H1 (cell line): ENCODE data around the gene MATR3. TPM values are rescaled to one million over a fixed set of nuclear protein-coding genes. Genes with fewer than 3 reads are reported as not detected.

Experiments used
- CTCF ChIA-PET: fragments of 300-600 bp; sonication (Branson Sonifier 250); formaldehyde crosslinking; loops from one replicate; lab custom pipeline; 2021; ENCODE audit not compliant: partially characterized antibody; lab: Charles Lee
- POLR2A ChIA-PET: fragments of 300-600 bp; sonication (Branson Sonifier 250); formaldehyde crosslinking; loops from one replicate; lab custom pipeline; 2021; ENCODE audit warnings: inconsistent platforms; ENCODE audit not compliant: partially characterized antibody; lab: Charles Lee
- DNase-seq, 2 experiments: peaks; one replicate each; pipeline versions ENCODE4 v3.0.0 to v3.0.0-alpha.2; 2010 to 2022; ENCODE audit warnings: low spot score in 2 of 2, low read depth in 1 of 2, mixed read lengths in 1 of 2
- FAIRE-seq: peaks from 2 replicates; lab custom pipeline; 2011; peaks lifted over from hg19 to GRCh38; lab: Jason Lieb, UNC
- H2AFZ ChIP-seq: 2 replicates; pipeline ENCODE4 v1.8.1; 2012; ENCODE audit warnings: low read length, inconsistent platforms
- H2AK5ac ChIP-seq: 2 replicates; pipeline ENCODE4 v1.6.1; 2013; ENCODE audit warnings: low read depth, low read length
- H2BK120ac ChIP-seq: replicated peaks from 2 replicates; pipeline ENCODE3; 2013; ENCODE audit warnings: low read depth, low read length, inconsistent platforms
- H2BK12ac ChIP-seq: 2 replicates; pipeline ENCODE4 v1.6.1; 2013; ENCODE audit warnings: low read depth, low read length
- H2BK15ac ChIP-seq: 2 replicates; pipeline ENCODE4 v1.6.1; 2013; ENCODE audit warnings: low read length
- H2BK20ac ChIP-seq: 2 replicates; pipeline ENCODE4 v1.6.1; 2013; ENCODE audit warnings: low read length
- H2BK5ac ChIP-seq: 2 replicates; pipeline ENCODE4 v1.6.1; 2013; ENCODE audit warnings: low read depth, low read length
- H3K14ac ChIP-seq: 2 replicates; pipeline ENCODE4 v1.6.1; 2013; ENCODE audit warnings: inconsistent platforms; ENCODE audit not compliant: insufficient read length
- H3K18ac ChIP-seq: 2 replicates; pipeline ENCODE4 v1.6.1; 2013; ENCODE audit warnings: low read length; ENCODE audit errors: extremely low read depth
- H3K23ac ChIP-seq: 2 replicates; pipeline ENCODE4 v1.6.1; 2013; ENCODE audit warnings: inconsistent platforms; ENCODE audit not compliant: insufficient read length
- H3K23me2 ChIP-seq: 2 replicates; pipeline ENCODE4 v1.6.1; 2013; ENCODE audit warnings: low read depth, low read length
- H3K27ac ChIP-seq: 2 replicates; pipeline ENCODE4 v1.6.1; 2011; ENCODE audit warnings: low read depth, low read length, inconsistent platforms
- H3K27me3 ChIP-seq, 4 experiments: replicated peaks in 1 of 4; 1 replicate in 1 of 4; 2 replicates in 3 of 4; pipeline versions ENCODE4 v1.6.1 to v1.8.1; 2011 to 2013; ENCODE audit warnings: low read length in 3 of 4, mild to moderate bottlenecking in 3 of 4, inconsistent platforms in 2 of 4, mixed read lengths in 2 of 4, moderate library complexity in 1 of 4; ENCODE audit not compliant: control insufficient read depth in 3 of 4, insufficient read depth in 3 of 4; ENCODE audit errors: extremely low read depth in 1 of 4
- H3K36me3 ChIP-seq, 4 experiments: 2 replicates each; pipeline versions ENCODE4 v1.6.1 to v1.8.1; 2011 to 2013; ENCODE audit warnings: mild to moderate bottlenecking in 4 of 4, low read length in 3 of 4, moderate library complexity in 2 of 4, control low read depth in 1 of 4, inconsistent platforms in 1 of 4; ENCODE audit not compliant: insufficient read depth in 4 of 4, control insufficient read depth in 2 of 4
- H3K4ac ChIP-seq: replicated peaks from 2 replicates; pipeline ENCODE3; 2013; ENCODE audit warnings: low read length, low read depth, mixed read lengths, inconsistent platforms; ENCODE audit not compliant: insufficient read length
- H3K4me1 ChIP-seq, 4 experiments: replicated peaks in 1 of 4; 1 replicate in 1 of 4; 2 replicates in 3 of 4; pipeline versions ENCODE4 v1.6.1 to v1.8.1; 2011 to 2013; ENCODE audit warnings: low read length in 3 of 4, inconsistent platforms in 2 of 4, mixed read lengths in 1 of 4; ENCODE audit not compliant: insufficient read depth in 4 of 4, control insufficient read depth in 3 of 4
- H3K4me2 ChIP-seq, 2 experiments: 2 replicates each; pipeline versions ENCODE4 v1.6.1 to v1.8.1; 2011 to 2013; ENCODE audit warnings: low read depth in 2 of 2, low read length in 2 of 2, control low read depth in 1 of 2, inconsistent platforms in 1 of 2, mild to moderate bottlenecking in 1 of 2; ENCODE audit not compliant: insufficient read depth in 1 of 2
- H3K4me3 ChIP-seq, 4 experiments: fragments of 200-600, 300-600 bp in 1 of 4; sonication (generic), shearing (Covaris generic), sonication (Bioruptor Twin) in 1 of 4; 2 replicates each; pipeline versions ENCODE4 v1.5.1 to v1.8.1; 2011 to 2016; ENCODE audit warnings: low read length in 4 of 4, low read depth in 3 of 4, control low read depth in 2 of 4, inconsistent platforms in 2 of 4, mild to moderate bottlenecking in 2 of 4, mixed read lengths in 1 of 4, moderate library complexity in 1 of 4; ENCODE audit not compliant: insufficient read depth in 2 of 4; ENCODE audit errors: extremely low read depth in 1 of 4
- H3K56ac ChIP-seq: replicated peaks from 2 replicates; pipeline ENCODE3; 2013; ENCODE audit warnings: low read depth, mild to moderate bottlenecking, mixed read lengths, low read length, inconsistent platforms; ENCODE audit not compliant: insufficient read length
- H3K79me1 ChIP-seq: 2 replicates; pipeline ENCODE4 v1.6.1; 2013; ENCODE audit warnings: low read depth, low read length, control low read depth
- H3K79me2 ChIP-seq, 2 experiments: 2 replicates each; pipeline versions ENCODE4 v1.6.1 to v1.8.1; 2012 to 2013; ENCODE audit warnings: low read length in 2 of 2, mild to moderate bottlenecking in 2 of 2, inconsistent platforms in 1 of 2; ENCODE audit not compliant: insufficient read depth in 2 of 2, control insufficient read depth in 1 of 2
- H3K9ac ChIP-seq, 4 experiments: replicated peaks in 1 of 4; 1 replicate in 1 of 4; 2 replicates in 3 of 4; pipeline versions ENCODE4 v1.6.1 to v1.8.1; 2011 to 2013; ENCODE audit warnings: low read depth in 3 of 4, low read length in 3 of 4, control low read depth in 2 of 4, mild to moderate bottlenecking in 2 of 4, moderate library complexity in 2 of 4, inconsistent platforms in 1 of 4; ENCODE audit errors: extremely low read depth in 1 of 4
- H3K9me3 ChIP-seq, 2 experiments: 2 replicates each; pipeline versions ENCODE4 v1.6.1 to v1.8.1; 2012 to 2013; ENCODE audit warnings: mild to moderate bottlenecking in 2 of 2, moderate library complexity in 2 of 2, control low read depth in 1 of 2, inconsistent platforms in 1 of 2, low read depth in 1 of 2, low read length in 1 of 2, mixed read lengths in 1 of 2; ENCODE audit not compliant: insufficient read depth in 2 of 2
- H4K20me1 ChIP-seq, 2 experiments: replicated peaks in 1 of 2; 2 replicates each; pipeline versions ENCODE3 to v1.8.1; 2011 to 2013; ENCODE audit warnings: inconsistent platforms in 2 of 2, low read length in 2 of 2, mild to moderate bottlenecking in 1 of 2; ENCODE audit not compliant: insufficient read depth in 2 of 2, control insufficient read depth in 1 of 2
- H4K5ac ChIP-seq: 2 replicates; pipeline ENCODE4 v1.6.1; 2013; ENCODE audit warnings: low read length, low read depth, mixed read lengths, inconsistent platforms; ENCODE audit not compliant: insufficient read length
- H4K8ac ChIP-seq: 2 replicates; pipeline ENCODE4 v1.8.0; 2013; ENCODE audit warnings: mild to moderate bottlenecking, moderate library complexity, low read length, inconsistent platforms; ENCODE audit not compliant: insufficient read depth; ENCODE audit errors: extremely low read depth
- H4K91ac ChIP-seq: replicated peaks from 2 replicates; pipeline ENCODE3; 2013; ENCODE audit warnings: low read length, mixed read lengths, inconsistent platforms; ENCODE audit not compliant: insufficient read length
- HDAC2 ChIP-seq, 2 experiments: fragments of 300-600 bp in 1 of 2; sonication (generic) in 1 of 2; IDR thresholded peaks; 2 replicates each; pipeline ENCODE4 v1.6.1; 2011 to 2012; ENCODE audit warnings: low read depth in 2 of 2, low read length in 2 of 2, mild to moderate bottlenecking in 2 of 2, moderate library complexity in 2 of 2, borderline replicate concordance in 1 of 2, inconsistent platforms in 1 of 2
- RFX5 ChIP-seq: IDR thresholded peaks from 2 replicates; pipeline ENCODE4 v1.6.1; 2011; ENCODE audit warnings: low read depth, low read length, improper control_type of control experiment, borderline replicate concordance
- SRF ChIP-seq: IDR thresholded peaks from 2 replicates; pipeline ENCODE4 v1.6.1; 2011; ENCODE audit warnings: mild to moderate bottlenecking, low read depth, low read length, moderate library complexity
- TAF7 ChIP-seq: optimal IDR thresholded peaks from 2 replicates; pipeline ENCODE3; 2011; ENCODE audit warnings: low read depth, mild to moderate bottlenecking, inconsistent platforms, low read length, moderate library complexity, borderline replicate concordance
- WGBS, 2 experiments: shearing (Covaris generic) in 1 of 2; methylation state at CpG; one replicate each; pipeline versions ENCODE4 v1.1.6 to v1.1.7; 2013 to 2015; ENCODE audit warnings: low lambda C conversion rate in 2 of 2, mixed read lengths in 2 of 2, inconsistent platforms in 1 of 2, low coverage in 1 of 2, missing lambda C conversion rate in 1 of 2; ENCODE audit not compliant: insufficient replicate concordance in 2 of 2, insufficient coverage in 1 of 2, insufficient read length in 1 of 2; ENCODE audit errors: extremely low coverage in 1 of 2, missing lambda C conversion rate in 1 of 2; 5-methylcytosine and 5-hydroxymethylcytosine counted together
- polyA plus RNA-seq, 7 experiments: library from polyadenylated mRNA; depleted of rRNA in 3 of 7; stranded (reverse) in 5 of 7; unstranded in 2 of 7; fragments of >200 nt in 5 of 7; fragments of 200-250 nt in 2 of 7; gene quantifications; 1 replicate in 5 of 7; 2 replicates in 1 of 7; 4 replicates in 1 of 7; pipeline versions ENCODE4 v1.2.1 to v1.2.3, GENCODE V29; 2011 to 2013; ENCODE audit warnings: missing spikeins in 2 of 7, mixed read lengths in 2 of 7
- total RNA-seq: library from RNA; stranded (reverse); fragmentation: NEBNext Ultra II Directional; extraction: Animal tissue kit (Norgen Biotek cat#: 25700); gene quantifications from 2 replicates; pipeline ENCODE4 v1.2.1, GENCODE V29; 2021
- TF ChIP-seq, protein P1 (sequence below): IDR thresholded peaks from 2 replicates; pipeline ENCODE4 v1.6.1; 2012; ENCODE audit warnings: low read length, inconsistent platforms

Gene MATR3
- total and polyA plus RNA-seq, 2 of the 8 experiments (the other 6 are each of a cell fraction or from before 2014, with no cell fraction given): 116 to 389 TPM

DNA sequence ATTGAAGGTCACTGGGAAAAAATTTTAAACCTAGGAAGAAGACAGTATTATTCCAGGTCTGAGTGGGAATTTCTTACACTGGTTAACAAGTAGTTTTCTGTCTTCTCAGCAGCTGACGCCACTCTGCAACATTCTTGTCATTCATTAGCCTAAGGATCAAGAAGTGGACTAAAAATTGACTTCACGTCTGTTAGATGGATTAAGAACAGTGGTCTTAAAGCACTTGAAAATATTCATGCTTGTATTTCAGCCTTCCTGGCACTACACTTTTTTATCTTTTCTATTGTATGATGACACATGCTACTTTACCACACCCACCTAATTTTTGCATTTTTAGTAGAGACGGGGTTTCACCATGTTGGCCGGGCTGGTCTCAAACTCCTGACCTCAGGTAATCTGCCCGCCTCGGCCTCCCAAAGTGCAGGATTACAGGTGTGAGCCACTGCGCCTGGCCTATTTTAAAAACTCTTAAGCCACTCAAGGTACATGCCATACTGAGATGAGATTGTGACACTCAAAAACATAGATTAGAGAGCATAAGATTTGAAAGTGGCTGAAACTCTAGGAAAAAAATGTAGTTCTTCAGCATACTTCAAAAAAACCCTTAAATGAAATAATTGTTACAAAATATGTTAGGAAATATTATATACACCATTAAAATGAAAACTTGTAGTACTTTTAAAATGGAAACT, 8.4 kb downstream of the MATR3 start:
- H3K4me3 ChIP-seq: no peak overlapping the region
- H2AK5ac ChIP-seq: no peak overlapping the region
- H2BK20ac ChIP-seq: no peak overlapping the region
- FAIRE-seq (no peak), DNase-seq (no peak)
- H3K9ac ChIP-seq: no peak overlapping the region
- CTCF ChIA-PET: interaction anchor here (1.0 to 1.9 kb wide), 3 partner anchors 13 to 15 kb away, joined by 3 to 7 read pairs (median 3); no protein-coding TSS in a partner anchor
- H4K20me1 ChIP-seq: peaks cover 32 to 68% of the 10 kb centered on the region in 2 experiments
- POLR2A ChIA-PET: interaction anchor here (16.5 to 51.1 kb wide), 3 partner anchors 5 to 33 kb away, joined by 163 to 1766 read pairs (median 1766); partner anchors contain the start of gene MATR3
- H2BK120ac ChIP-seq: no peak overlapping the region
- H3K18ac ChIP-seq: no peak overlapping the region
- no peak overlapping the region for H4K8ac ChIP-seq
- peaks cover 0 to 13% (median 0%) of the 10 kb centered on the region in 4 experiments; a peak in 2 of 8 replicates for H3K36me3 ChIP-seq
- no peak overlapping the region for H2BK15ac ChIP-seq
- no peak overlapping the region for H2BK5ac ChIP-seq
- H3K4me2 ChIP-seq: no peak overlapping the region; a peak in 1 of 4 replicates
- 90% methylated on average over 7 of the region's 7 CpGs; no CpG with 5 or more reads in 1 of the 2 experiments for WGBS, 2 experiments
- peaks cover 82 to 100% of the 10 kb centered on the region in 2 experiments for H3K79me2 ChIP-seq
- H3K4me1 ChIP-seq: peaks cover 0 to 34% (median 15%) of the 10 kb centered on the region in 4 experiments; a peak in 5 of 7 replicates
- H3K79me1 ChIP-seq: no peaks in the 10 kb centered on the region
- H3K23ac ChIP-seq: no peak overlapping the region
- H3K23me2 ChIP-seq: no peaks in the 10 kb centered on the region
- H3K4ac ChIP-seq: no peak overlapping the region
- H2AFZ ChIP-seq: no peak overlapping the region
- H3K27ac ChIP-seq: no peak overlapping the region
- no peak overlapping the region for H3K56ac ChIP-seq
- H4K91ac ChIP-seq: no peak overlapping the region
- no peak overlapping the region for H4K5ac ChIP-seq
- H2BK12ac ChIP-seq: no peak overlapping the region
- no peaks in the 10 kb centered on the region for H3K9me3 ChIP-seq
- H3K27me3 ChIP-seq: no peaks in the 10 kb centered on the region
- no peak overlapping the region for H3K14ac ChIP-seq
- no peak for TF ChIP-seq TAF7
- TF ChIP-seq, protein P1, sequence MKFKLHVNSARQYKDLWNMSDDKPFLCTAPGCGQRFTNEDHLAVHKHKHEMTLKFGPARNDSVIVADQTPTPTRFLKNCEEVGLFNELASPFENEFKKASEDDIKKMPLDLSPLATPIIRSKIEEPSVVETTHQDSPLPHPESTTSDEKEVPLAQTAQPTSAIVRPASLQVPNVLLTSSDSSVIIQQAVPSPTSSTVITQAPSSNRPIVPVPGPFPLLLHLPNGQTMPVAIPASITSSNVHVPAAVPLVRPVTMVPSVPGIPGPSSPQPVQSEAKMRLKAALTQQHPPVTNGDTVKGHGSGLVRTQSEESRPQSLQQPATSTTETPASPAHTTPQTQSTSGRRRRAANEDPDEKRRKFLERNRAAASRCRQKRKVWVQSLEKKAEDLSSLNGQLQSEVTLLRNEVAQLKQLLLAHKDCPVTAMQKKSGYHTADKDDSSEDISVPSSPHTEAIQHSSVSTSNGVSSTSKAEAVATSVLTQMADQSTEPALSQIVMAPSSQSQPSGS: no peak
- no peak for TF ChIP-seq RFX5
- no peak for TF ChIP-seq HDAC2 (IDR thresholded peaks at IDR 0.05; ENCODE audit: borderline replicate concordance in 1 of 2, low read depth in 2 of 2, low read length in 2 of 2)
- TF ChIP-seq SRF: no peak
